ENCODE measurements around the gene DLGAP4. TPM values are rescaled to one million over a fixed set of nuclear protein-coding genes. Genes with fewer than 3 reads are reported as not detected.
A peak's percentile ranks its signal among the peaks of the same experiment; 100 is the strongest.

Gene DLGAP4
- total and polyA plus RNA-seq, 9 of the 15 experiments (the other 6 are each of a cell fraction or from before 2014, with no cell fraction given), result 0.31 to 34.1 (median 4.5) TPM

GRCh38 chr20:36574366-36575135 is 268.4 kb downstream of the DLGAP4 start (continued):
- TF ChIP-seq ZNF740 (CRISPR knock-in tag; IDR thresholded peaks at IDR 0.05) (no peak; the same call in 1 of the 2 replicates), ZNF740 (tag; IDR thresholded peaks at IDR 0.05) (peak in 1 of 2 experiments; percentile 58; a peak in 2 of 4 replicates), KHSRP (IDR thresholded peaks at IDR 0.05) (no peak), STAT6 (CRISPR knock-in tag; IDR thresholded peaks at IDR 0.05) (no peak), RFX1 (IDR thresholded peaks at IDR 0.05) (no peak), NR2C1 (IDR thresholded peaks at IDR 0.05) (no peak), NR2C1 (tag; IDR thresholded peaks at IDR 0.05) (no peak), PHB2 (IDR thresholded peaks at IDR 0.05; ENCODE audit: low read depth) (no peak), NFATC3 (IDR thresholded peaks at IDR 0.05) (no peak), E2F6 (IDR thresholded peaks at IDR 0.05; ENCODE audit: borderline replicate concordance in 1 of 2, extremely low read depth in 1 of 2, insufficient read depth in 1 of 2, insufficient read length in 1 of 2, low read depth in 1 of 2, low read length in 1 of 2, poor library complexity in 1 of 2, severe bottlenecking in 1 of 2) (peak; percentile 89 to 92), SMAD3 (CRISPR knock-in tag; conservative IDR thresholded peaks at IDR 0.05) (no peak), PHTF2 (CRISPR knock-in tag; IDR thresholded peaks at IDR 0.05) (no peak), ZNF277 (CRISPR knock-in tag; IDR thresholded peaks at IDR 0.05; ENCODE audit: borderline replicate concordance) (no peak), RBM14 (IDR thresholded peaks at IDR 0.05; ENCODE audit: borderline replicate concordance, insufficient read depth, low read depth, low read length) (0 out of 2 replicates have a peak, but pooled peaks have one; percentile 47), ETS2 (tag; IDR thresholded peaks at IDR 0.05; ENCODE audit: borderline replicate concordance, poor library complexity, severe bottlenecking) (no peak), GATAD2B (IDR thresholded peaks at IDR 0.05; ENCODE audit: borderline replicate concordance) (no peak), DDX20 (tag; IDR thresholded peaks at IDR 0.05; ENCODE audit: low read depth) (no peak), CTCF (IDR thresholded peaks at IDR 0.05 in 2 of 3, conservative IDR thresholded peaks at IDR 0.05 in 1 of 3; ENCODE audit: insufficient read depth in 2 of 3, low read depth in 1 of 3, low read length in 3 of 3) (no peak; a peak in 1 of 6 replicates), RBM17 (IDR thresholded peaks at IDR 0.05; ENCODE audit: borderline replicate concordance, low read depth, low read length) (no peak)

Data from K562 (cell line).